HEK293 (cell line): Measurements from ENCODE around the gene TUBA8.
"Not testable (repeated sequence)": the region's sequence is repeated elsewhere in the genome, so short reads cannot be mapped to it uniquely, and the experiment has no call there.

Experiments used
- CTCF ChIA-PET: fragments of 350-600 bp; formaldehyde crosslinking; extraction: SDS; loops from one replicate; lab custom pipeline; 2021; ENCODE audit warnings: antibody characterized with exemption; lab: Yijun Ruan, JAX
- POLR2A ChIA-PET: fragments of 300-600 bp; formaldehyde crosslinking; extraction: SDS; loops from one replicate; lab custom pipeline; 2020; ENCODE audit warnings: antibody characterized with exemption, inconsistent platforms; lab: Yijun Ruan, JAX
- H3K27ac ChIP-seq: fragments of 200-500 bp; sonication (Bioruptor generic); 2 replicates; pipeline ENCODE4 v1.5.1; 2014; ENCODE audit warnings: low read depth, low read length, control low read depth, inconsistent platforms; ENCODE audit errors: extremely low read depth
- H3K36me3 ChIP-seq, 2 experiments: fragments of 200-500 bp in 1 of 2; sonication (Bioruptor generic) in 1 of 2; 1 replicate in 1 of 2; 2 replicates in 1 of 2; pipeline ENCODE4 v1.5.1; 2014 to 2017; ENCODE audit warnings: inconsistent platforms in 2 of 2, low read length in 2 of 2; ENCODE audit not compliant: control insufficient read depth in 2 of 2, insufficient read depth in 1 of 2
- H3K4me1 ChIP-seq: fragments of 200-500 bp; sonication (Bioruptor generic); 2 replicates; pipeline ENCODE4 v1.5.1; 2014; ENCODE audit warnings: mild to moderate bottlenecking, low read length, inconsistent platforms; ENCODE audit not compliant: control insufficient read depth, insufficient read depth
- H3K4me3 ChIP-seq: 2 replicates; pipeline ENCODE4 v1.5.1; 2011; ENCODE audit warnings: low read depth, mild to moderate bottlenecking, control low read depth, low read length, moderate library complexity
- H3K9me3 ChIP-seq: fragments of 200-500 bp; sonication (Bioruptor generic); 2 replicates; pipeline ENCODE4 v1.5.1; 2014; ENCODE audit warnings: low read depth, low read length, inconsistent platforms; ENCODE audit not compliant: control insufficient read depth, insufficient read depth
- GLIS1 ChIP-seq: fragments of 450-650 bp; formaldehyde crosslinking; IDR thresholded peaks from 2 replicates; pipeline ENCODE4 v1.5.1; 2016; ENCODE audit warnings: missing biosample characterization, missing genetic modification characterization
- IKZF3 ChIP-seq: fragments of 450-650 bp; IDR thresholded peaks from 2 replicates; pipeline ENCODE4 v1.5.0; 2018; ENCODE audit warnings: missing biosample characterization, mild to moderate bottlenecking, missing genetic modification characterization, moderate library complexity
- PRDM10 ChIP-seq: fragments of 450-650 bp; formaldehyde crosslinking; IDR thresholded peaks from 2 replicates; pipeline ENCODE4 v1.5.1; 2016; ENCODE audit warnings: missing biosample characterization, missing genetic modification characterization
- ZBTB20 ChIP-seq: fragments of 450-650 bp; formaldehyde crosslinking; IDR thresholded peaks from 2 replicates; pipeline ENCODE4 v1.5.1; 2016; ENCODE audit warnings: missing biosample characterization, missing genetic modification characterization
- ZNF223 ChIP-seq: fragments of 450-650 bp; formaldehyde crosslinking; IDR thresholded peaks from 2 replicates; pipeline ENCODE4 v1.5.1; 2016; ENCODE audit warnings: missing biosample characterization, missing genetic modification characterization
- ZNF24 ChIP-seq: fragments of 450-650 bp; formaldehyde crosslinking; IDR thresholded peaks from 2 replicates; pipeline ENCODE4 v1.5.1; 2016; ENCODE audit warnings: missing biosample characterization, missing genetic modification characterization
- ZNF518A ChIP-seq: fragments of 450-650 bp; formaldehyde crosslinking; conservative IDR thresholded peaks from 2 replicates; pipeline ENCODE4 v1.5.1; 2016; ENCODE audit warnings: low read depth, missing biosample characterization, missing genetic modification characterization
- ZNF600 ChIP-seq: fragments of 450-650 bp; formaldehyde crosslinking; IDR thresholded peaks from 2 replicates; pipeline ENCODE4 v1.5.1; 2016; ENCODE audit warnings: missing biosample characterization, missing genetic modification characterization

Gene TUBA8

GRCh38 chr22:18152519-18152918 lies 41.9 kb downstream of the TUBA8 start:
- ChIA-PET POLR2A (no interaction called here), CTCF (interaction anchor here (1.0 kb wide), 1 partner anchor 75 kb away, joined by 3 read pairs; the partner anchor contains the start of gene PEX26)
- peaks cover 0 to 1% of the 10 kb centered on the region in 2 experiments; a peak in 1 of 3 replicates for H3K36me3 ChIP-seq
- H3K27ac ChIP-seq: no peak overlapping the region
- H3K4me1 ChIP-seq: no peaks in the 10 kb centered on the region; the same call in 1 of the 2 replicates
- TF ChIP-seq PRDM10 (tag by site-specific recombination) (no peak), ZNF600 (tag by site-specific recombination) (no peak), IKZF3 (no peak)
- H3K4me3 ChIP-seq: no peak overlapping the region
- no peaks in the 10 kb centered on the region for H3K9me3 ChIP-seq

GRCh38 chr22:18154821-18155390 lies 44.3 kb downstream of the TUBA8 start:
- TF ChIP-seq ZNF518A (tag by site-specific recombination): no peak
- no peak for TF ChIP-seq ZNF24 (tag by site-specific recombination)
- no peak for TF ChIP-seq GLIS1 (tag by site-specific recombination)
- TF ChIP-seq ZBTB20 (tag by site-specific recombination): 0 out of 2 replicates have a peak, but pooled peaks have one; percentile 18
- no peak for TF ChIP-seq ZNF223
- Histone ChIP-seq H3K9me3 (no peaks in the 10 kb centered on the region), H3K4me3 (no peak overlapping the region), H3K4me1 (no peaks in the 10 kb centered on the region; the same call in 1 of the 2 replicates), H3K36me3 (peaks cover 5 to 12% of the 10 kb centered on the region in 2 experiments; a peak in 2 of 3 replicates), H3K27ac (no peak overlapping the region)
- CTCF ChIA-PET: no interaction called here
- POLR2A ChIA-PET: no interaction called here

- CTCF ChIA-PET: interaction anchor here (0.7 to 1.0 kb wide), 3 partner anchors 100 to 567 kb away, joined by 3 read pairs; no protein-coding TSS in a partner anchor
- not testable (repeated sequence) for H3K9me3 ChIP-seq, H3K4me1 ChIP-seq, H3K4me3 ChIP-seq, H3K27ac ChIP-seq
- peaks cover 5 to 12% of the 10 kb centered on the region in 2 experiments; a peak in 2 of 3 replicates for H3K36me3 ChIP-seq
- POLR2A ChIA-PET: interaction anchor here (1.2 kb wide), 1 partner anchor 78 kb away, joined by 5 read pairs; the partner anchor contains the start of gene PEX26
These were observed 44.9 kb downstream of the TUBA8 start for GRCh38 chr22:18155546-18155945.
